ENCODE measurements around the gene PTPRT. TPM values are rescaled to one million over a fixed set of nuclear protein-coding genes. Genes with fewer than 3 reads are reported as not detected.
"Not testable (repeated sequence)": the region's sequence is repeated elsewhere in the genome, so short reads cannot be mapped to it uniquely, and the experiment has no call there.

Gene PTPRT
- polyA plus RNA-seq, 1 of the 3 experiments (the other 2 are of a cell fraction): not detected

DNA sequence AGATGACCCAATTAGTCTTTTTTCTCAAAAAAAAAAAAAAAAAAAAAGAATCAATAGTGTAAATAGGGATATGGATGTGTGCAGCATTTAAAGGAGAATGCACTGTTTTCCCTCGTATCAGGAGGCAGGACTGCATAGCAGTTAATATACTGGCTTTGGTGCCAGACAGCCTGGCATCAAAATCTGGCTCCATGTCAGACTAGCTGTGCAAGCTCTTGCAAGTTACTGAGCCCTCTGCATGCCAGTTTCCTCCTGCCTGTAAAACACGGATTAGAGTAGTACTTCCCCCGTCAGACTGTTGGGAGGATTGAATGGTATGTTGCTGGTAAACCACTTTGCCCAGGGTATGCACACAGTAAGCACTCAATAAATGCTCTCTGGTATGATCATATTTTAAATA is 977.3 kb downstream of the PTPRT start:
- TF ChIP-seq POLR2AphosphoS5 (IDR thresholded peaks at IDR 0.05; ENCODE audit: low read depth, low read length) (no peak), CHD2 (IDR thresholded peaks at IDR 0.05; ENCODE audit: low read length, partially characterized antibody) (no peak), EZH2phosphoT487 (IDR thresholded peaks at IDR 0.05; ENCODE audit: borderline replicate concordance, low read depth) (no peak), NFIC (IDR thresholded peaks at IDR 0.05; ENCODE audit: borderline replicate concordance) (no peak), TAF1 (IDR thresholded peaks at IDR 0.05; ENCODE audit: borderline replicate concordance, low read depth, low read length) (no peak), MXI1 (IDR thresholded peaks at IDR 0.05; ENCODE audit: low read depth, low read length) (no peak), GABPA (IDR thresholded peaks at IDR 0.05; ENCODE audit: low read depth) (no peak), FOXM1 (IDR thresholded peaks at IDR 0.05; ENCODE audit: low read depth) (no peak)
- Histone ChIP-seq H3K36me3 (replicated peaks in 1 of 2; ENCODE audit: control insufficient read depth in 1 of 2, insufficient read depth in 2 of 2, low read length in 1 of 2) (no peaks in the 10 kb centered on the region), H3K79me2 (ENCODE audit: insufficient read depth) (no peaks in the 10 kb centered on the region), H3K4me2 (no peak overlapping the region), H3K9ac (no peak overlapping the region), H4K20me1 (ENCODE audit: insufficient read depth) (no peaks in the 10 kb centered on the region), H3K27ac (ENCODE audit: low read depth in 2 of 2, low read length in 1 of 2) (no peak overlapping the region), H3K9me3 (no peaks in the 10 kb centered on the region), H3K4me1 (ENCODE audit: control insufficient read depth in 1 of 2, insufficient read depth in 2 of 2, low read depth in 1 of 2, low read length in 1 of 2) (no peaks in the 10 kb centered on the region), H3K9me2 (no peaks in the 10 kb centered on the region), H3K27me3 (ENCODE audit: insufficient read depth) (no peaks in the 10 kb centered on the region), H3K4me3 (ENCODE audit: low read depth in 2 of 2, low read length in 1 of 2) (no peak overlapping the region), H2AFZ (ENCODE audit: low read depth) (no peak overlapping the region), H3F3A (replicated peaks; ENCODE audit: insufficient read depth) (no peaks in the 10 kb centered on the region)
- DNase-seq: no peak
- ChIA-PET CTCF (no interaction called here), POLR2A (no interaction called here)
- WGBS (ENCODE audit: low lambda C conversion rate): 40% methylated on average over 3 of the region's 3 CpGs

DNA sequence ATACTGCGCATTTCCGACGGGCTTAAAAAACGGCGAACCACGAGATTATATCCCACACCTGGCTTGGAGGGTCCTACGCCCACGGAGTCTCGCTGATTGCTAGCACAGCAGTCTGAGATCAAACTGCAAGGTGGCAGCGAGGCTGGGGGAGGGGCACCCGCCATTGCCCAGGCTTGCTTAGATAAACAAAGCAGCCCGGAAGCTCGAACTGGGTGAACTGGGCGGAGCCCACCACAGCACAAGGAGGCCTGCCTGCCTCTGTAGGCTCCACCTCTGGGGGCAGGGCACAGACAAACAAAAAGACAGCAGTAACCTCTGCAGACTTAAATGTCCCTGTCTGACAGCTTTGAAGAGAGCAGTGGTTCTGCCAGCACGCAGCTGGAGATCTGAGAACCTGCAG is 983.1 kb downstream of the PTPRT start:
- H3K4me1 ChIP-seq (ENCODE audit: control insufficient read depth in 1 of 2, insufficient read depth in 2 of 2, low read depth in 1 of 2, low read length in 1 of 2); H3K9me3 ChIP-seq; H3K4me3 ChIP-seq (ENCODE audit: low read depth in 2 of 2, low read length in 1 of 2); H2AFZ ChIP-seq (ENCODE audit: low read depth); POLR2A ChIA-PET; H3K36me3 ChIP-seq (replicated peaks in 1 of 2; ENCODE audit: control insufficient read depth in 1 of 2, insufficient read depth in 2 of 2, low read length in 1 of 2); H3K79me2 ChIP-seq (ENCODE audit: insufficient read depth); H3K27me3 ChIP-seq (ENCODE audit: insufficient read depth); H4K20me1 ChIP-seq (ENCODE audit: insufficient read depth); CTCF ChIA-PET; H3K9ac ChIP-seq; H3F3A ChIP-seq (replicated peaks; ENCODE audit: insufficient read depth); H3K4me2 ChIP-seq; DNase-seq; H3K27ac ChIP-seq (ENCODE audit: low read depth in 2 of 2, low read length in 1 of 2); H3K9me2 ChIP-seq: not testable (repeated sequence)
- WGBS (ENCODE audit: low lambda C conversion rate): 54% methylated on average over 14 of the region's 15 CpGs

DNA sequence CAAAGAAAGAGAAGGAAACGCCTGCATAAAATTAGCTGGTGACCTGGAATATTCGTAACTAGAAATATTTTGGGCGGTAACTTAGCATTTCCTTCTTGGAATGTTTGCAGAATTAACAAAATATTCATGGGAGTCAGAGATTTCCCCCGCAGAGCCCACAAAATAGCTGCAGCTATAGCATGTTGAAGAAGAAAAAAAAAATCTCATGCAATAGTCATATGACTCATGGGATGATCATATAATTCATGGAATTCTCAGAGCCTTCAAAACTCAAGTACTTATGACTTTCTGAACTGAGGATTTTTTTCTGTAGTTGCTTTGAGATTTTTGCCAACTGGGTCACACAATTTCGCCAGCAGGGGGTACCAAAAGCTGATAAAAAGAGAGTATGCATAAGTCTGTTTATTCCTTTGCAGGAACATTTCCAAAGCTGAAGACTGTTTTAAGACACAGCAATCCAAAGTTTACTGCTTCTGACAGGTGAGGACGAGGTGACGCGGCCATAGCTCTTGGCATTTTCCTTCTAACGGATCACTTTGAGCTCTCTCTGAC is 985.5 kb downstream of the PTPRT start:
- Histone ChIP-seq H3K9me2 (no peaks in the 10 kb centered on the region), H3K4me3 (ENCODE audit: low read depth in 2 of 2, low read length in 1 of 2) (no peak overlapping the region), H3F3A (replicated peaks; ENCODE audit: insufficient read depth) (no peaks in the 10 kb centered on the region), H3K9me3 (no peaks in the 10 kb centered on the region), H3K9ac (no peak overlapping the region), H3K27ac (ENCODE audit: low read depth in 2 of 2, low read length in 1 of 2) (no peak overlapping the region), H3K4me2 (no peak overlapping the region), H3K4me1 (ENCODE audit: control insufficient read depth in 1 of 2, insufficient read depth in 2 of 2, low read depth in 1 of 2, low read length in 1 of 2) (no peaks in the 10 kb centered on the region), H3K79me2 (ENCODE audit: insufficient read depth) (no peaks in the 10 kb centered on the region), H3K27me3 (ENCODE audit: insufficient read depth) (no peaks in the 10 kb centered on the region), H3K36me3 (replicated peaks in 1 of 2; ENCODE audit: control insufficient read depth in 1 of 2, insufficient read depth in 2 of 2, low read length in 1 of 2) (no peaks in the 10 kb centered on the region), H4K20me1 (ENCODE audit: insufficient read depth) (no peaks in the 10 kb centered on the region), H2AFZ (ENCODE audit: low read depth) (no peak overlapping the region)
- CTCF ChIA-PET: interaction anchor here (0.6 to 2.3 kb wide), 13 partner anchors 11 to 1381 kb away, joined by 3 to 12 read pairs (median 4); no protein-coding TSS in a partner anchor
- no peak for TF ChIP-seq SIN3A (IDR thresholded peaks at IDR 0.05; ENCODE audit: borderline replicate concordance, low read depth, low read length)
- TF ChIP-seq, protein P1, sequence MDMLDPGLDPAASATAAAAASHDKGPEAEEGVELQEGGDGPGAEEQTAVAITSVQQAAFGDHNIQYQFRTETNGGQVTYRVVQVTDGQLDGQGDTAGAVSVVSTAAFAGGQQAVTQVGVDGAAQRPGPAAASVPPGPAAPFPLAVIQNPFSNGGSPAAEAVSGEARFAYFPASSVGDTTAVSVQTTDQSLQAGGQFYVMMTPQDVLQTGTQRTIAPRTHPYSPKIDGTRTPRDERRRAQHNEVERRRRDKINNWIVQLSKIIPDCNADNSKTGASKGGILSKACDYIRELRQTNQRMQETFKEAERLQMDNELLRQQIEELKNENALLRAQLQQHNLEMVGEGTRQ (IDR thresholded peaks at IDR 0.05; ENCODE audit: borderline replicate concordance, low read depth, low read length): no peak
- TF ChIP-seq, protein P2, sequence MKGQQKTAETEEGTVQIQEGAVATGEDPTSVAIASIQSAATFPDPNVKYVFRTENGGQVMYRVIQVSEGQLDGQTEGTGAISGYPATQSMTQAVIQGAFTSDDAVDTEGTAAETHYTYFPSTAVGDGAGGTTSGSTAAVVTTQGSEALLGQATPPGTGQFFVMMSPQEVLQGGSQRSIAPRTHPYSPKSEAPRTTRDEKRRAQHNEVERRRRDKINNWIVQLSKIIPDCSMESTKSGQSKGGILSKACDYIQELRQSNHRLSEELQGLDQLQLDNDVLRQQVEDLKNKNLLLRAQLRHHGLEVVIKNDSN (IDR thresholded peaks at IDR 0.05; ENCODE audit: borderline replicate concordance, low read depth): no peak
- TF ChIP-seq MEF2A (IDR thresholded peaks at IDR 0.05; ENCODE audit: borderline replicate concordance, low read depth): no peak
- peak; percentile 18; the same call in 1 of the 2 replicates for TF ChIP-seq SMC3 (IDR thresholded peaks at IDR 0.05; ENCODE audit: low read depth, low read length)
- TF ChIP-seq RAD21 (IDR thresholded peaks at IDR 0.05; ENCODE audit: low read length): peak; percentile 70
- 34% methylated on average over 9 of the region's 9 CpGs for WGBS (ENCODE audit: low lambda C conversion rate)
- POLR2A ChIA-PET: no interaction called here
- peak; percentile 21 for DNase-seq

All from SK-N-SH (cell line).